GM12872 (cell line): ENCODE measurements around the gene DDX24.

Experiments
- TF ChIP-seq, protein P1 (sequence below): IDR thresholded peaks from 3 replicates; pipeline ENCODE4 v1.5.1; 2011; ENCODE audit warnings: low read depth, mild to moderate bottlenecking, low read length, moderate library complexity; ENCODE audit not compliant: insufficient read depth

Gene DDX24

DNA sequence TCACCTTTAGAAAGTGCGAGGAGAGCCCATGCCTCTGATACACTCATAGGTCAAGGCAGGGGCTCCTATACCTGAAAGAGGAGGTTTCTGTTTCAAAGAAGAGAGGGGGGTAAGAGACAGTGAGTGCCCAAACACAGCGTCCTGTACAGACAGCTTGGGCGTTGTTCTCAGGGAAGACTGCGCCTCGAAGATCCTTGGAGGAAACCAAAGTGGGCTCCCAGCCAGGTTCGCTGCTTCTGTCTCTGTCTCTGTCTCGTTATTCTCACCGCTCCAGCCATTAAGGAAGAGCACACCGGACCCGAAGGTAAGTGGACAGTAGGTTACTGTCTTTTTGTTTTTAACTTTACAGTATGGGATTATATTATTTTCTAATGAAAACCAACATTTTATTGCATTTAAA lies 23.7 kb upstream of the DDX24 start:
- TF ChIP-seq, protein P1, sequence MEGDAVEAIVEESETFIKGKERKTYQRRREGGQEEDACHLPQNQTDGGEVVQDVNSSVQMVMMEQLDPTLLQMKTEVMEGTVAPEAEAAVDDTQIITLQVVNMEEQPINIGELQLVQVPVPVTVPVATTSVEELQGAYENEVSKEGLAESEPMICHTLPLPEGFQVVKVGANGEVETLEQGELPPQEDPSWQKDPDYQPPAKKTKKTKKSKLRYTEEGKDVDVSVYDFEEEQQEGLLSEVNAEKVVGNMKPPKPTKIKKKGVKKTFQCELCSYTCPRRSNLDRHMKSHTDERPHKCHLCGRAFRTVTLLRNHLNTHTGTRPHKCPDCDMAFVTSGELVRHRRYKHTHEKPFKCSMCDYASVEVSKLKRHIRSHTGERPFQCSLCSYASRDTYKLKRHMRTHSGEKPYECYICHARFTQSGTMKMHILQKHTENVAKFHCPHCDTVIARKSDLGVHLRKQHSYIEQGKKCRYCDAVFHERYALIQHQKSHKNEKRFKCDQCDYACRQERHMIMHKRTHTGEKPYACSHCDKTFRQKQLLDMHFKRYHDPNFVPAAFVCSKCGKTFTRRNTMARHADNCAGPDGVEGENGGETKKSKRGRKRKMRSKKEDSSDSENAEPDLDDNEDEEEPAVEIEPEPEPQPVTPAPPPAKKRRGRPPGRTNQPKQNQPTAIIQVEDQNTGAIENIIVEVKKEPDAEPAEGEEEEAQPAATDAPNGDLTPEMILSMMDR, result no peak

DNA sequence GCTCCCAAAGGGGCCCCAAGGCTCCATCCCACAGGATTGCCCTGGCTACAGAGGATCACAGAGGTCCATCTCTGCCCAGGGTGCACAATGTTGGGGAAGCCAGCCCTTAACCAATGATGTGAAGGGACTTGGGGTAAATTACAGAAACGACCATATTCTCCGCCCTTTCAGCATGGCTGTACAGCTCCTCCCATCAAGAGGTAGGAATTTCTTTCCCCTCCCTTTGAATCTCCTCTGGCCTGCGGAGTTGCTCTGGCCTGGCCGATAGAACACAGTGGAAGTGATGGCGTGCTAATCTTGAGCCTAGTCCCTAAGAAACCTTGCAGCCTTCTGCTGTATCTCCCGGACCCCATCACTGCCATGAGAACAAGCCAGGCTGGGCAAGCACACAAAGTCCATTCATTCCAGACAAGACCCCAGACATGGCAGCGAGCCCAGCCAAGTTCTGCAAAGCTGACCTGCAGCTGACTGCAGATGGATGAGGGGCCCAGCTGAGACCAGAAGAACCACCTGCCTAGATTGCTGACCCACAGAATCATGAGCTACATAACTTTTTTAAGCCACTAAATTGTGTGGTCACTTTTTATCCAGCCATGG lies 22.6 kb upstream of the DDX24 start:
- TF ChIP-seq, protein P1, result no peak

DNA sequence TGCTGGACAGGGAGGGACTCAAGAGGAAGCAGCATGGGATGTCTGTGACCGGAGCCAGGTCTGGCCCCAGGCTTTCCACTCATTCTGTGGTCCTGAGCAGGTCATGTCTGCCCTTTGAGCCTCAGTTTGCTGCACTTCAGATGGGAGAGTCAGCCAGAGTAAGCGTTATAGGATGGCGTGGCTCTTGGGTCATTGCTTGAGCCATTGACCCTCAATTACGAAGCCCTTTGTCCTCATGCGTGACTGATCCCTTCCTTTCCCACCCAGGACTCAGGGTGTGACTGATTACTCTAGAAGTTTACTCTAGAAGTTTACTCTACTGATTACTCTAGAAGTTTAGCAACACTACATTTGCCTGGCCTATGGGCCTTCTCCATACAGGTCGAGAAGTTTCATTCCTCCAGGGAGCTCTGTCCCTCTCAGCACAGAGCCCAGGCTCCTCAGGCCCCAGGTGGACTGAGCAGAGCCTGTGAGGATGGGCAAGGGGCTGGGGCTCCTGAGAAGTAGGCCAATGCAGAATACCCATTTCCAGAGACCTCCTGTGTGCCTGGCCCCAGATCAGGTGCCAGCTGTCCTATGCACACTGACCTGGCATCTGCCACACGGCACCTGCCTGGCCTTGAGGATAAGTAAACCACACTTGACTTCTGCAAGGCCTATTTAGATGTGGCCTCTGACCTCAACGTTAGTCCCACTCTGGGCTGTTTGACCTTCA lies 21.9 kb upstream of the DDX24 start:
- TF ChIP-seq, protein P1, result no peak

DNA sequence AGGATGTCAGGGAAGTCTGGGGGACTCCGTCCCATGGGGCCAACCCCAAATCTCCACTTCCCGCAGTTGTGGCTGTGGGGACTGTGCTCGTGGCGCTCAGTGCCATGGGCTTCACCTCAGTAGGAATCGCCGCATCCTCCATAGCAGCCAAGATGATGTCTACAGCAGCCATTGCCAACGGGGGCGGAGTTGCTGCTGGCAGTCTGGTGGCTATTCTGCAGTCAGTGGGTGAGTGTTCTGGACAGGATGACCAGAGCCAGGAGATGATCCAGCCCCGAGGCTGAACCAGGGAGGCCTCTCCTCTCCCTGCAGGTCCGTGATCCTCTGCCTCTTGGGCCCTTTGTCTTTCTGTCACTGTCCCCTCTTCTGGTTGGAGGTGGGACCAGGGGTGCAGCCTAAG lies 20.7 kb upstream of the DDX24 start:
- TF ChIP-seq, protein P1, result no peak

DNA sequence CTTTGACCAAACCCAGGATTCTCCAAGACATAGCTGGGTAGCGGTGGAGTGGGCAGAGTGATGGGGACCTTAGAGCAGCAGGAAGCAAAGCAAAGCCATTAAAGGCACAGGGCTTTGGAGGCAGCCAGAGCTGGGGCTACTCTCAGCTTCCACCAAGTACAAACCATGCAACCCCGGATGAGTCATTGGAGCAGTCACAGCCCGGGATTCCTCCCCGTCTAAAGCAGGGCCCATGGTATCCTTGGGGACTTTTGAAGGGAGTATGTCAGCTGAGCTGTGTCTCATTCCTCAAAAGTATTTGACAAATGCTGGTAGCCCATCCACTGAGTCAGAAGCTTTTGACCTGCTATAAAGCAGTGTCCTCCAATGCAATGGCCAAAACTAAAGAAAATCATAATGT lies 19.8 kb upstream of the DDX24 start:
- TF ChIP-seq, protein P1, result no peak

DNA sequence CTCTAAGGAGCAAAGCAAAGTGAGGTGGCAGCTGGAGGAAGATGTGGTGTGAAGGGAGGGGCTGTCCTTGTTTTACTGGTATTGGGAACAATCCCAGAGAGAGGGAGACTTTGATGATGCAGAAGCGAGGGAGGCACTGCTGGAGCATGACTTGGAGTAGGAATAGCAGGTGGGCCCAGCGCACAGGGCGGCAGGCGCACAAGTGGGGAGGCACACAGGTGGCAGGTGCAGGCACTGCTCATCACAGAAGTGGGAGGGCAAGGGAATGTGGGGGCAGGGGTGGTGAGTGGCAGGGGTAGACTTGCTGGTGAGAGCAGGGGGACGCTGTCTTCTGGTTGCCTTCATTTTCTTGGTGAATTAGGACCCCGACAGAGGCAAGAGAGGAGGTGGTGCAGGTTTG lies 18.0 kb upstream of the DDX24 start:
- TF ChIP-seq, protein P1, result no peak

DNA sequence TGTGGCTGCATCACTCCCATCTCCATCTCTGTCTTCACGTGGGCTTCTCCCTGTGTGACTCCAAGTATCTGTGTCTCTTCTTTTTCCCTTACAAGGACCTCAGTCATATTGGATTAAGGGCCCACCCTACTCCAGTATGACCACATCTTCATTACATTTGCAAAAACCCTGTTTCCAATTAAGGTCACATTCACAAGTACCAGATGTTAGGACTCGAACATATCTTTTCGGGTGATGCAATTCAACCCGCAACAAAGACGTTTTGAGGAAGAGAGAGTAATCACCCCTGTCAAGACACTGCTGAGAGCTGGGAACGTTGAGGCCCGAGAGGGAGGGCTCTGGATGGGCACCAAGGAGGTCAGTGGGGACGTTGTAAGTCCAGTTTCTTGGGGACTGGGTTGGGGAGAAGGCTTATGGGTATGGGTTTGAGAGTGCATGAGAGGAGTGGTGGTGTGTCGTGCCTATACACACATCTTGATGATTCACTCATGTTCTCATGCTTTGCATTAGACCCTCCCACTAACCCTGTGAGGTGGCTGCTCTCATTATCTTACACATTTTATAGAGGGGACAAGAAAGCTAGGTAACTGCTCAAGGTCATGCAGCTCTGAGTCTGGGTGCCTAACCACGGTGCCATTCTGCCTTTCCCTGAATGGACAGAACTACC lies 17.5 kb upstream of the DDX24 start:
- TF ChIP-seq, protein P1, result no peak
